Thymus (tissue), 11 donors: ENCODE results near the gene TMPRSS2. TPM values are rescaled to one million over a fixed set of nuclear protein-coding genes. Genes with fewer than 3 reads are reported as not detected.
A peak's percentile ranks its signal among the peaks of the same experiment; 100 is the strongest.

Source experiments
- DNase-seq, 9 donors: peaks; one replicate each; pipeline ENCODE4 v3.0.0-alpha.2; 2013; ENCODE audit warnings: low spot score in 9 of 9, low read depth in 6 of 9, missing footprints in 1 of 9
- H3K27ac ChIP-seq, 2 donors: one replicate each; pipeline ENCODE4 v1.5.1; 2013; ENCODE audit warnings: control low read depth in 1 of 2, low read depth in 1 of 2, low read length in 1 of 2, mild to moderate bottlenecking in 1 of 2, moderate library complexity in 1 of 2
- H3K27me3 ChIP-seq, 2 donors: one replicate each; pipeline ENCODE4 v1.5.1; 2013; ENCODE audit warnings: low read length in 1 of 2; ENCODE audit not compliant: control insufficient read depth in 2 of 2, insufficient read depth in 1 of 2
- H3K36me3 ChIP-seq, 2 donors: one replicate each; pipeline ENCODE4 v1.5.1; 2013; ENCODE audit warnings: low read length in 1 of 2, mild to moderate bottlenecking in 1 of 2, moderate library complexity in 1 of 2; ENCODE audit not compliant: control insufficient read depth in 2 of 2, insufficient read depth in 2 of 2
- H3K4me1 ChIP-seq, 2 donors: one replicate each; pipeline ENCODE4 v1.5.1; 2013; ENCODE audit warnings: low read length in 2 of 2; ENCODE audit not compliant: control insufficient read depth in 2 of 2, insufficient read depth in 2 of 2
- H3K4me3 ChIP-seq, 2 donors: one replicate each; pipeline ENCODE4 v1.5.1; 2013; ENCODE audit warnings: low read length in 2 of 2, control low read depth in 1 of 2, mild to moderate bottlenecking in 1 of 2
- H3K9me3 ChIP-seq, 2 donors: one replicate each; pipeline ENCODE4 v1.5.1; 2013; ENCODE audit warnings: low read length in 1 of 2, mild to moderate bottlenecking in 1 of 2; ENCODE audit not compliant: control insufficient read depth in 2 of 2, insufficient read depth in 1 of 2
- WGBS: extraction: QIAGEN DNeasy Blood & Tissue Kit; methylation state at CpG from one replicate; pipeline ENCODE4 v1.1.7; 2013; 5-methylcytosine and 5-hydroxymethylcytosine counted together
- polyA plus RNA-seq: library from polyadenylated mRNA; stranded (reverse); fragments of 200-250 nt; gene quantifications from one replicate; pipeline ENCODE4 v1.2.3, GENCODE V29; 2013
- total RNA-seq: library from RNA; stranded (reverse); fragments of 120-200 nt; gene quantifications from one replicate; pipeline ENCODE4 v1.2.4, GENCODE V29; 2013
- donor health status: healthy.

TMPRSS2 gene
- total and polyA plus RNA-seq, 2 donors: 0.99 to 2.5 TPM

DNA sequence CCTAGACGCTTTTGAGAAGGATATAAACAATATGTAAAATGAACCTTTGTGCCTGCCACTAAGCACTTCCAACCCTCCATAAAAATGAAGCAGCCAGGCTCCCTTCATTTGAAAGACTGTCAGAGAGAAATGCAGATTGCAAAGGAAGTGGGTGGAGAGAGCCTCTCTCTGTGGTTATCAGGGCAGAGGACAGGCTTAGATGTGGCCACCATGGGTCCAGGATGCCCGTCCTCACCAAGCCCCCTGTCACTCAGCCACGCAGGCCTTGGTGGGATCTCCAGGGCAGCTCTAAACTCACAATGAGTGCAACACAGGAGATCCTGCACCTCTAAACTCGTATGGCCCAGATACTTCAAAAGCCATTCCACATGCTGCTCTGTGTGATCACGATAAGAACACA lies 37.9 kb downstream of the TMPRSS2 start:
- Histone ChIP-seq H3K27me3 (peaks cover 0 to 3% of the 10 kb centered on the region in 2 donors), H3K4me1 (peaks cover 0 to 8% of the 10 kb centered on the region in 2 donors), H3K36me3 (no peaks in the 10 kb centered on the region), H3K27ac (no peak overlapping the region), H3K4me3 (no peak overlapping the region), H3K9me3 (no peaks in the 10 kb centered on the region)
- WGBS: 47% methylated on average over 5 of the region's 5 CpGs
- no peak for DNase-seq

DNA sequence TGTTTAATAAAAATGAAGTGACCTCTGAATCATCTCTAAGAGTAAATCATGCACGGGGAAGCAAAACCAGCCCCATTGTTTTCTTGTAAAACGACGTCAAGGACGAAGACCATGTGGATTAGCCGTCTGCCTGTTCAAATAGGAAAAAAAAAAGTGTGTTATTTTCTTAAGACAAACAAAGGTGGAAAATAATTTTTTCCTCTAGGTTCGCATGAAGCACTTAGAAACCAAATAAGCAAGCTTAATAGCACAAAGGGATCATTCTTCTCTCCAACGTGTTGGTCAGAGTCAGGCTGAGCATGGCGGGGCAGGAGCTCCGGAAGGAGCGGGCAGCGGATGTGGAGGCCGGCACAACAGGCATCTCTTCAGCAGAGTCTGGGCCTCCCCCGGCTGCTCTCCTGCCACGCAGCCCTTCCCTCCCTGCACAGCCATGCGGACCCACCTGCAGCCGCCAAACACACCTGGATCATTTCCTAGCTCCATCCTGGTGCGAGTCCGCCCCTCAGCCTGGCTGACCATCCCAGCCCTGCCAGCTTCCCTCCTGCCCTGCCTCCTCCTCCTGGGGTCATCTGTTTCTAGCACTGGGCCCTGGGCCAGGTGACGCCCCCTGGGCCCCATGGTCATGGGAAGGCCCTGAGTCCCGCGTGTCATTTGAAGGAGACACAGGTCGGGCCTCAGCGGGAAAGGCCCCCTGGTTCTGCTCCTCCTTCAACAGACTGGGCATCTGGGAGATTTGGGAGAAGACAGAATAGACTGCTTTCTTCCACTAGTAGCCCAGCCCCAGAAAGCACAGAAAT lies 41.7 kb downstream of the TMPRSS2 start:
- H3K4me3 ChIP-seq: no peak overlapping the region
- no peaks in the 10 kb centered on the region for H3K27me3 ChIP-seq
- no peaks in the 10 kb centered on the region for H3K36me3 ChIP-seq
- no peak overlapping the region for H3K27ac ChIP-seq
- DNase-seq: no peak
- peaks cover 0 to 10% of the 10 kb centered on the region in 2 donors for H3K9me3 ChIP-seq
- 94% methylated on average over 23 of the region's 23 CpGs for WGBS
- H3K4me1 ChIP-seq: peaks cover 0 to 8% of the 10 kb centered on the region in 2 donors

DNA sequence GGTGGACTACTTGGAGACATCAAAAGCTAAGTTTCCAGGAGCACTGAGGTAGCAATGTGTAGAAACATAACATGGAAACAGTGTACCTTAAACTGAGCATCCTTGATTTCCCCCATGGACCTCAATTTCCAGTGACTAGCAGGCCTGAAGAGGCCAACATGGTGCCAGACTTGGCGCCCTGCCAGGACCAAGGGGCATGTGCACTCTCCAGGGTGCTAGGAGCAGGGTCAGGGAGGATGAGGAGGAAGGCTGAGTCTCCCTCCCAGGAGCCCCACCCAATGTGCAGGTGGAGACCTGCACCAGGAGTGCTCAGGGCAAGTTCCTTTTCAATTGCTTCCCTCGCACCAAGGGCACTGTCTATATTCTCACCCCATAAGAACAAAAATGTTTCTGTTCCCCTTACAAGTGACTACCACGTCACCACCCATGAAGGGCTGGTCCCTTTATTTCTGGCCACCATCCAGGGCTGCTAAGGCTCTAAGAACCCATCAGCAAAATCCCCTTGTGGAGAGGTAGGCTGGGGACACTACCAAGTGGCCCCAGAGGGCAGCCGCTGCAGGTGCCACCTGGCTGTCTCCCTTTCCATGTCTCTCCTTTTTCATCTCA lies 42.7 kb downstream of the TMPRSS2 start:
- 97% methylated on average over 4 of the region's 4 CpGs for WGBS
- DNase-seq: no peak
- no peak overlapping the region for H3K27ac ChIP-seq
- no peaks in the 10 kb centered on the region for H3K36me3 ChIP-seq
- H3K27me3 ChIP-seq: no peaks in the 10 kb centered on the region
- no peak overlapping the region for H3K4me3 ChIP-seq
- peaks cover 0 to 15% of the 10 kb centered on the region in 2 donors for H3K4me1 ChIP-seq
- H3K9me3 ChIP-seq: peaks cover 0 to 10% of the 10 kb centered on the region in 2 donors

DNA sequence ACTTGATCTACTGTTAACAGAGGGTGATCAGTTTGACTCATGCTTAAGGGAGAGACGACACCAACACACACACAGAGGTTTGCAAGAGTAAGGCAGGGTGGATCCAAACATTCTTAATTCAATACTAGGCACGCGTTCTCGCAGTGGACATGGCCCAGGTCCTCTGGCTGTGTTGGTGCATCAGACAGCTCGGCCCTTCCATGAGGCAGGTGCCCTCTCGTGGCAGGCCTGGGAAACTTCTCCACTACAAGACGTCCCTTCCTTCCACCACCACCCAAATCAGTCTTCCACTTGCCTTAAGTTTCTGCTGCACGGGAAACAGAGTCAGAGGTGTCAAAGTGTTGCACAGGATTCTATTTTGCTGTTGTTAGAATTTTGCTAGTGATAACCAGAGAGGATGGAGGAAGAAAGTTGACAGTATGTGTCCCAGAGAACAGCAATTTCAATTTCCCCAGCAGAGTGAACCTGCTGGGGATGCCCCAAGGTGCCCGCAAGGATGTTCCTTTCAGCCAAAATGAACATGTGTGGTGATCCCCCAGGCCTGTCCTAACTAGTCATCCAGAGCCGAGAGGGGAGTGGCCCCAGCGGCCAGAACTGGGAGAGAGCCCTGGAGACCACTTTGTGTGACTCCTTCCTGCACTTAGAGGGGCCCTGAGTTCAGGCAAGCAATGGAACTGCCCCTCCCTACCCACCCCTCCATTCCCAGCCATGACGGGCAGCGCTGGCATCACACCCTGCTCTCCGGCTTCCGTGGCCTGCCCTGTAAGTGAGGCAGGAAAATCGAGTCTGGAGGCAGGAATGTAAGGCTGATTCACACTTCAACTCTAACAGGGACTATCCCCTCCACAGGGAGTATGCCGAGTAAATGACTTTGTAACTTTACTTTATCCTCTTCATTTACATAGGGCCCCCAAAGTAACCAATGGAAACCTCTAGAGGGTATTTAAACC lies 47.1 kb downstream of the TMPRSS2 start:
- no peak overlapping the region for H3K27ac ChIP-seq
- no peak overlapping the region for H3K4me3 ChIP-seq
- 65% methylated on average over 17 of the region's 17 CpGs for WGBS
- peak in 8 of 9 donors; percentile 18 to 67 (median 44) for DNase-seq
- peaks cover 0 to 9% of the 10 kb centered on the region in 2 donors for H3K4me1 ChIP-seq
- no peaks in the 10 kb centered on the region for H3K27me3 ChIP-seq
- peaks cover 0 to 10% of the 10 kb centered on the region in 2 donors for H3K9me3 ChIP-seq
- H3K36me3 ChIP-seq: peaks cover 21 to 36% of the 10 kb centered on the region in 2 donors

DNA sequence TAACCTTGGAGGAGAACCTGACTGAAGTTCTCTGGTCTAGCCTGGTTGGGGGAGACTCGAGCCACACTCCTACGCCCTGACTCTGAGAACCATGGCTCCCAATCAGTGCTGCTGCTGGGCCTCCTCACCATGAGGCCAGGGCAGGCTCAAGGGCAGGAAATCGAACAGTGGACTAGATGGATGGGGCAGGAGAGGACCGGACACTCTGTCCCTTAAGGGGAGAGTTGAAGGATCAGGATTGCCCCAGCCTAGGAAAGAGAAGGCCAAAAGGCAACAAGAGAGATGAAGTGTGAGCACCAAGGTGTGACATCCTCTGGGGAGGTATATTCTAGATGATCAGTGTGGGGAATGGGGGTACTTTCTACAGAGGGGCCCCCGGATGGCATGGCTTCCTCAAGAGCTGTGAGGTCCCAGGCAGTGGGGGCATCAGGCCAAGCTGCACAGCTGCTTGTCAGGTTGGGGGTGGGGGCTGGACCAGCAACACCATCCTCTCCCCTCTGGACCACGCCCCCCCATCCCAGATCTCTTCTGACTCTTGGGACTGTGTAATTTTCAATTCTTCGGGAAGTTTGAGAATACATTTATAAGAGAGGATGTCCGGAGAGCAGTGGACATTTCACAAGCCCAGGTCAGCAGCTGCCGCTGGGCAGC lies 47.9 kb downstream of the TMPRSS2 start:
- Histone ChIP-seq H3K27ac (no peak overlapping the region), H3K9me3 (peaks cover 0 to 10% of the 10 kb centered on the region in 2 donors), H3K27me3 (no peaks in the 10 kb centered on the region), H3K4me3 (no peak overlapping the region), H3K4me1 (peaks cover 0 to 9% of the 10 kb centered on the region in 2 donors), H3K36me3 (peaks cover 30 to 44% of the 10 kb centered on the region in 2 donors)
- WGBS: 96% methylated on average over 9 of the region's 9 CpGs
- no peak for DNase-seq

DNA sequence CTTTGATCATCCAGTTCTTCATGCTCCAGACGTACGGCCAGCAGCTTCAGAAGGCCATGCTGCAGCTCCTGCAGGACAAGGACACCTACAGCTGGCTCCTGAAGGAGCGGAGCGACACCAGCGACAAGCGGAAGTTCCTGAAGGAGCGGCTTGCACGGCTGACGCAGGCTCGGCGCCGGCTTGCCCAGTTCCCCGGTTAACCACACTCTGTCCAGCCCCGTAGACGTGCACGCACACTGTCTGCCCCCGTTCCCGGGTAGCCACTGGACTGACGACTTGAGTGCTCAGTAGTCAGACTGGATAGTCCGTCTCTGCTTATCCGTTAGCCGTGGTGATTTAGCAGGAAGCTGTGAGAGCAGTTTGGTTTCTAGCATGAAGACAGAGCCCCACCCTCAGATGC lies 49.4 kb downstream of the TMPRSS2 start:
- H3K36me3 ChIP-seq: peaks cover 41 to 59% of the 10 kb centered on the region in 2 donors
- H3K27me3 ChIP-seq: no peaks in the 10 kb centered on the region
- H3K4me1 ChIP-seq: peaks cover 0 to 9% of the 10 kb centered on the region in 2 donors
- no peak overlapping the region for H3K27ac ChIP-seq
- peaks cover 0 to 7% of the 10 kb centered on the region in 2 donors for H3K9me3 ChIP-seq
- H3K4me3 ChIP-seq: no peak overlapping the region
- 97% methylated on average over 22 of the region's 22 CpGs for WGBS
- DNase-seq: no peak

DNA sequence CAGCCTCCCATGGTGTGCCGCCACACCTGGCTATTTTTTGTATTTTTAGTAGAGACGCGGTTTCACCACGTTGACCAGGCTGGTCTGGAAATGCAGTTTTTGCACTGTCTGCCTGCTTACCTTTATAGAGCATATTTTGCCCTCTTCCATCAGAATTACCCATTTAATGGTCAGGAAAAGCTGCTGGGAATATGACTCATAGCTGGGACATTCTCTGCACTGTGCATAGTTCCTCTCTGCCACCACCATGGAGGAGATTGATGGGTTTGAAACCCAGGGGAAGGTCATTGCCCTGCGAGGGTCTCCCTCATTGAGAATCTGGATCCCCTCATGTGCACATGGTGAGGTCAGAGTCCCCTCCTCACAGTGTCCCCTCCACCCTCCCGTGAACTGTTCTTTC lies 49.8 kb downstream of the TMPRSS2 start:
- no peaks in the 10 kb centered on the region for H3K27me3 ChIP-seq
- H3K27ac ChIP-seq: no peak overlapping the region
- H3K36me3 ChIP-seq: peaks cover 45 to 63% of the 10 kb centered on the region in 2 donors
- peaks cover 0 to 3% of the 10 kb centered on the region in 2 donors for H3K9me3 ChIP-seq
- no peak for DNase-seq
- peaks cover 0 to 9% of the 10 kb centered on the region in 2 donors for H3K4me1 ChIP-seq
- 96% methylated on average over 6 of the region's 6 CpGs for WGBS
- no peak overlapping the region for H3K4me3 ChIP-seq

DNA sequence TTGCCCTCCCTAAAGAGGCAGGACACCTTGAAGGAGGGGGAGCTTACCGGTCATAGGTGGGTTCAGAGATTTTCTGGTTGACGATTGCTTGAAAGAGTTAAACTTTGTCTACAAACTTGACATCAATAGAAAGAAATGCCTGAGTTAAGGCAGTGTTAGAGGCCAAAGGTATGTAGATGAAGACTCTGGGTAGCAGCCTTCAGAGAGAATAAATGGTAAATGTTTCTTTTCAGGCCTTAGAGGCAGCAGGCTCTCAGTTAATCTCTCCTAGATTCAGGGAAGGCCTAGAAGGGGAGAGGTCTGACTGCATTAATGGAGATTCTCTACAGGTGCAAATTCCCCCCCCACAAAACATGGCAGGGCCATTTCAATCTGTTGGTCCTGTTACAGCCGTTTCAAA lies 54.2 kb downstream of the TMPRSS2 start:
- WGBS: 77% methylated on average over 3 of the region's 3 CpGs
- H3K27me3 ChIP-seq: no peaks in the 10 kb centered on the region
- H3K36me3 ChIP-seq: peaks cover 59 to 91% of the 10 kb centered on the region in 2 donors
- DNase-seq: no peak
- no peaks in the 10 kb centered on the region for H3K4me1 ChIP-seq
- H3K27ac ChIP-seq: no peak overlapping the region
- H3K9me3 ChIP-seq: no peaks in the 10 kb centered on the region
- no peak overlapping the region for H3K4me3 ChIP-seq
